ENCODE data around the gene CDK17. TPM values are rescaled to one million over a fixed set of nuclear protein-coding genes. Genes with fewer than 3 reads are reported as not detected.
"Not testable (repeated sequence)": the region's sequence is repeated elsewhere in the genome, so short reads cannot be mapped to it uniquely, and the experiment has no call there.

The CDK17 gene
- polyA plus RNA-seq (2012; ENCODE audit: missing spikeins) = 19.3 TPM

GRCh38 chr12:96399919-96400630, at the start of gene CDK17:
Gene CDK17 (minus strand): TSS chr12:96400439. CDS start chr12:96334836, 65,603 bp downstream.
- peak; percentile 72; the same call in 1 of the 2 replicates for TF ChIP-seq POLR2A (IDR thresholded peaks at IDR 0.05; ENCODE audit: low read depth, low read length)
- 0 out of 2 replicates have a peak, but pooled peaks have one; percentile 31 for TF ChIP-seq POLR2AphosphoS5 (IDR thresholded peaks at IDR 0.05; ENCODE audit: low read depth, low read length)
- TF ChIP-seq TAF1 (IDR thresholded peaks at IDR 0.05; ENCODE audit: borderline replicate concordance, low read depth, low read length) = peak; percentile 9
- DNase-seq (ENCODE audit: insufficient read length) = peak; percentile 67
- no peak for FAIRE-seq

DNA sequence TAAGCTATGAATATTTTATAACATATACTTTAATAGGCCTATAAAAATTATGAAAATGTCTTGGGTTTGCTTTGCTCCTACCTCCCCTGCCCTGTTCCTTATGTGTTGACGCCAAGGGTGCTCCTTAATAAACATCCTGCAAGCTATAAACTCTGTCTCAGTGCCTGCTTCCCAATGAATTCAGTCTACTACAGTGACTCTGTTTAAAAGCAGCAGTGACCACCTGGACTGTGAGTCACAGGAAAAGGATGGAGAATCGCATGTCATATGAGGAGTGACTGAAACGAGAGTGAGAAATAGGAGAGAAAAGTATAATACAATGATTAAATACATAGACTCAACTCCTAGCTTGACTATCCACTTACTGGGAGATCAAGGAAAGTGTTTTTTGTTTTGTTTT, 48.1 kb upstream of the CDK17 start:
- DNase-seq (ENCODE audit: insufficient read length) = no peak
- TF ChIP-seq POLR2A (IDR thresholded peaks at IDR 0.05; ENCODE audit: low read depth, low read length) (no peak), TAF1 (IDR thresholded peaks at IDR 0.05; ENCODE audit: borderline replicate concordance, low read depth, low read length) (no peak), POLR2AphosphoS5 (IDR thresholded peaks at IDR 0.05; ENCODE audit: low read depth, low read length) (no peak)
- FAIRE-seq = no peak

DNA sequence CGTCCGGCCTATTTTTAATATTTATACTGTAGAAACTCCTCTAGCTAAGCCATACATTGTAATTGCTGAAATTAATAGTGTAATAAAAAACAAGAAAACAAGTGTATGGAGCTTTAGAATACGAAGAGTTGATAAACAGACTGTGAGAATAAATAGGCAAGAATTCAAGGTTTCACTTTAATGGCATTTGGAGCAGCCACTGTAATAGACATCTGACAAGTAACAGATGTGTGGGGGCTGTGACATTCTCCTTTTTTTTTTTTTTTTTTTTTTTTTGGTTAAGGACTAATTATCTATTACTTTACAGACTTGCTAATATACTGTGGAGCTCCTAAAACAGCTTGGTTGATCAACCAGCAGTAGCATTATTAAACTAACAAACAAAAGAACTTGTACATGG, 47.0 kb upstream of the CDK17 start:
- no peak for FAIRE-seq
- DNase-seq (ENCODE audit: insufficient read length) = no peak
- no peak for TF ChIP-seq POLR2A (IDR thresholded peaks at IDR 0.05; ENCODE audit: low read depth, low read length)
- no peak for TF ChIP-seq TAF1 (IDR thresholded peaks at IDR 0.05; ENCODE audit: borderline replicate concordance, low read depth, low read length)
- TF ChIP-seq POLR2AphosphoS5 (IDR thresholded peaks at IDR 0.05; ENCODE audit: low read depth, low read length) = no peak

GRCh38 chr12:96445691-96446583, 45.7 kb upstream of the CDK17 start:
- no peak for TF ChIP-seq POLR2A (IDR thresholded peaks at IDR 0.05; ENCODE audit: low read depth, low read length)
- TF ChIP-seq TAF1 (IDR thresholded peaks at IDR 0.05; ENCODE audit: borderline replicate concordance, low read depth, low read length) = no peak
- no peak for TF ChIP-seq POLR2AphosphoS5 (IDR thresholded peaks at IDR 0.05; ENCODE audit: low read depth, low read length)
- DNase-seq (ENCODE audit: insufficient read length) = peak; percentile 23
- peak; percentile 95 for FAIRE-seq

DNA sequence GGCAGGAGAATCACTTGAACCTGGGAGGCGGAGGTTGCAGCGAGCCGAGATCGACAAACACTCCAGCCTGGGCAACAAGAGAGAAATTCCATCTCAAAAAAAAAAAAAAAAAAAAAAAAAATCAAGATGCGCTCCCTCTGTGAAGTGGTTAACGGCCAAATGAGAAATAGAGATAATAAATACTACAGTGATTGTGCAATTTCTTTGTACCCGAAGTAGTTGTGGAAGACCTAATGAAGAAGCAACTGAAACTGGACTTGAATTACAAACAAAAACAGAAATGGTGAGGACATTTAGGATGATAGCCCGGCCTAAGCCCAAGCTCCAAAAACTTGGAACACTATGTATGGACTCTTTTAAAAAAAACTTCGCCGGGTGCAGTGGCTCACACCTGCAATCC, 44.2 kb upstream of the CDK17 start:
- TF ChIP-seq POLR2AphosphoS5 (IDR thresholded peaks at IDR 0.05; ENCODE audit: low read depth, low read length) (no peak), TAF1 (IDR thresholded peaks at IDR 0.05; ENCODE audit: borderline replicate concordance, low read depth, low read length) (no peak), POLR2A (IDR thresholded peaks at IDR 0.05; ENCODE audit: low read depth, low read length) (no peak)
- DNase-seq (ENCODE audit: insufficient read length) (no peak), FAIRE-seq (no peak)

GRCh38 chr12:96442906-96443305, 42.7 kb upstream of the CDK17 start:
- TF ChIP-seq TAF1 (IDR thresholded peaks at IDR 0.05; ENCODE audit: borderline replicate concordance, low read depth, low read length) (no peak), POLR2A (IDR thresholded peaks at IDR 0.05; ENCODE audit: low read depth, low read length) (no peak), POLR2AphosphoS5 (IDR thresholded peaks at IDR 0.05; ENCODE audit: low read depth, low read length) (no peak)
- DNase-seq (ENCODE audit: insufficient read length) (no peak), FAIRE-seq (no peak)

GRCh38 chr12:96441816-96442215, 41.6 kb upstream of the CDK17 start:
- no peak for DNase-seq (ENCODE audit: insufficient read length)
- FAIRE-seq = no peak
- TF ChIP-seq POLR2AphosphoS5 (IDR thresholded peaks at IDR 0.05; ENCODE audit: low read depth, low read length) = no peak
- TF ChIP-seq POLR2A (IDR thresholded peaks at IDR 0.05; ENCODE audit: low read depth, low read length) = no peak
- no peak for TF ChIP-seq TAF1 (IDR thresholded peaks at IDR 0.05; ENCODE audit: borderline replicate concordance, low read depth, low read length)

DNA sequence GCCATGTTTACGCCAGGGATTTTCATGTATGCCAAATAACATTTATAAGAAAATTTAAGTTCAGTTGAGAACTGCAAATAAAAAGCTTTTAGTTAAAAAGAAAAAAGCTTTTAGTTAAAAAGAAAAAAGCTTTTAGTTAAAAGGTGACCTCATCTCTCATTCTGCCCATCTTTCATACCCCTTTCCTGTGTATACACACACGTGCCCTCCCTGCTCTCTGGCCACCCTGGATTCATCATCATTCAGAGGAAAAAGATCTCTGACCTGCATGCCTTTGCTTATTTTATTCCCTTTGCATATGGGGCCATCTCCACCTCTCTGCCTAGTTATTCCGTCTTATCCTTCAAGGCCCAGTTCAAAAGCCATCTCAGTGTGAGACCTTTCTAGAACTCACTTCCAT, 38.1 kb upstream of the CDK17 start:
- FAIRE-seq (no peak), DNase-seq (ENCODE audit: insufficient read length) (no peak)
- TF ChIP-seq TAF1 (IDR thresholded peaks at IDR 0.05; ENCODE audit: borderline replicate concordance, low read depth, low read length) (no peak), POLR2AphosphoS5 (IDR thresholded peaks at IDR 0.05; ENCODE audit: low read depth, low read length) (no peak), POLR2A (IDR thresholded peaks at IDR 0.05; ENCODE audit: low read depth, low read length) (no peak)

DNA sequence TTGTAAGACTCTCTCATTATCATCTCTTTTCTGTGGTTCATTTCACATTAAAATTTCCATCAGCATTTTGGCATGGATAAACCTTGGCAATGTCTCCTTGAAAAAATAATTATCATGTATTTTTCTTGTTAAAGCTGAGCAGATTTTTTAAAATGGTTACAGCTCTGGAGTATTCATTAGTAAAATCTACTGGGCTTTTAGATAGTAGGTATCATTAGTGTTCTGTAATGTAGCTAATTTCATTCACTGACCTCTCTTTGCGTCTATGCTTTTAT, 36.9 kb upstream of the CDK17 start:
- DNase-seq (ENCODE audit: insufficient read length) (no peak), FAIRE-seq (no peak)
- no peak for TF ChIP-seq POLR2AphosphoS5 (IDR thresholded peaks at IDR 0.05; ENCODE audit: low read depth, low read length)

DNA sequence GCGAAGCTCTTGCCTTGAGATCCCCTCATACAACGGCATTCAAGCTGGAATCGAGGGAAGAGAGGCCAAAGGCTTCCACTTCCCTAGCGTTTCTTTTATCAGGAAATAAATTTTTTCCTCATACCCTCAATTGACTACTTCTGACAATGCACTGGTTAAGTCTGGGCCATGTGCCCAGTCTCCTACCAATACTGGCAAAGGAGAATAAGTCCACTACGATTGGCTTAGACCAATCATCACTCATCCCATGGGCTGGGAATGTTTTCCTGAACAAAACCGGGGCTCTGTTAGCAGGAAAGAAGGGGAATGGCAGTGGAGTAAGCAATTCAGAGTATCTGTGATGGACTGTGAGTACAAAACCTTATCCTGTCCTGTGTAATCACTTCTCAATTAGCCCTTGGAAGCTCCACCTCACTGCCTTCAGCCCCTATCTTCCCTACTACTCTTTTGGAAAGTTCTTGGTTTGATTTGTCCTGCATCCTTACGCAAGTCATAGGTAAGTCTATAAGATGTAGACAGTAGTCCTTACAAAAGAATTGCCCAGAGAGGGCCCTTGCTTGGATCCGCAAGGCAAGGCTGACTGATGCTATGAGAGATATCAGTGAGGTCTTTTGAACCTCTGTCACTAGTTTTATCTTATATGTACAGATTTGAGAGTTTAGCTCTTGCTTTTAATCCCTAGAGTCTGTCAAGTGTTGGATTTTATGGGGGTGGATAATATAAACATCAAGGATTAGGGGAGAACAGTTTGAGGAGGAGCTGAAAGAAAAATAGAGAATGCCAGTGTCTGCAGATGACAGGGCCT, 36.3 kb upstream of the CDK17 start:
- TF ChIP-seq POLR2AphosphoS5 (IDR thresholded peaks at IDR 0.05; ENCODE audit: low read depth, low read length) (no peak), TAF1 (IDR thresholded peaks at IDR 0.05; ENCODE audit: borderline replicate concordance, low read depth, low read length) (no peak)
- DNase-seq (ENCODE audit: insufficient read length) (no peak), FAIRE-seq (no peak)

DNA sequence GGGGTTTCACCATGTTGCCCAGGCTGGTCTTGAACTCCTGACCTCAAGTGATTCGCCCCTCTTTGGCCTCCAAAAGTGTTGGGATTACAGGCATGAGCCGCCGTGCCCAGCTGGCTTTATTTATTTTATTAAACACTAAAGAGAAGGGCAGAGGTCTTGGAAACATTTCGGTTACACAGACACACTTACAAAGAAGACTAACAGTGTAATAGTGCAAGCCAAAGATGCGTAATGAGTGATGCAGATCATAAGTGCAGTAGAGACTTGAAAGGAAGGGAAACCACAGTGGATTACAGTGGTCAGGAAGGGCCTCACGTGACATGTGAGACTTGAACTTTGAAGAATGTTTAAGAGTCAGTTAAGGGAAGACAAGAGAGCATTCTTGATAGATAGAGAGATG, 33.9 kb upstream of the CDK17 start:
- DNase-seq (ENCODE audit: insufficient read length) (no peak), FAIRE-seq (no peak)
- TF ChIP-seq TAF1 (IDR thresholded peaks at IDR 0.05; ENCODE audit: borderline replicate concordance, low read depth, low read length) = no peak
- no peak for TF ChIP-seq POLR2A (IDR thresholded peaks at IDR 0.05; ENCODE audit: low read depth, low read length)
- TF ChIP-seq POLR2AphosphoS5 (IDR thresholded peaks at IDR 0.05; ENCODE audit: low read depth, low read length) = no peak

DNA sequence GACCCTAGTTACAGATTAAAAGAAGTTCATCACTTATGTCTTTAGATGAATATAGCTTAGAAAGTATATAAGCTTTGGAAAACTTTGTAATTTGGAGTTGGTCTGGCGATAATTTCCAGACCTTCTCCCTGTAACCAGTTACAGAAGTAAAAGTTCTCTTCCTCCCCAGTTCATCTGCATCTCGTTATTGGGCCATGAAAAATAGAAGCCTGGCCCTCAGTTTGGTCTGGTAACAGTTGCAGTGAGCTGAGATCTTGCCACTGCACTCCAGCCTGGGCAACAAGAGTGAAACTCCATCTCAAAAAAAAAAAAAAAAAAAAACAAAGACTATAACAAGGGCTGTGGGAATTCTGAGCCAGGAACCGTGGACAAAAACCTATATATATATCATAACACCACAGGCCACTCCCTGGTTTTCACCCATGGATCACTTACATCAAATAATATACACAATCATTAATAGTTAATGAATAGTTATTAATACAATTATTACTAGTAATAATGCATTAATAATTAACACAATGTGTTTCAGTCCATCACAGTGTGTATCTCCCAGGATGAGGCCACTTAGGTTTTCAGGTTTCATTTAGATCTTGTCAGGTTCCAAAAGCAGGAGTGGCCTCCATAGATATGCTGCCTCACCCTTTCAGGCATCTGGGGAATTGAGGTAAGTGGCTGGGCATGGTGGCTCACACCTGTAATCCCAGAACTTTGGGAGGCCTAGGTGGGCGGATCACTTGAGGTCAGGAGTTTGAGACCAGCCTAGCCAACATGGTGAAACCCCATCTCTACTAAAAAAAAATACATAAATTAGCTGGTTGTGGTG, 32.5 kb upstream of the CDK17 start:
- not testable (repeated sequence) for FAIRE-seq

More for the DNA sequence above, 32.5 kb upstream of the CDK17 start:
- DNase-seq (ENCODE audit: insufficient read length) = not testable (repeated sequence)

Measured in GM12892 (cell line).